D721Med (cell line): ENCODE data around the gene SLC1A2.

Experiments used
- DNase-seq: peaks from one replicate; pipeline ENCODE4 v3.0.0; 2011; ENCODE audit warnings: low spot score; ENCODE audit not compliant: insufficient read length
- FAIRE-seq: peaks from 2 replicates; lab custom pipeline; 2011; peaks lifted over from hg19 to GRCh38; lab: Jason Lieb, UNC
- TF ChIP-seq, protein P1 (sequence below): IDR thresholded peaks from 2 replicates; pipeline ENCODE4 v1.5.1; 2012; ENCODE audit warnings: mild to moderate bottlenecking, control low read depth; ENCODE audit not compliant: insufficient read depth; ENCODE audit errors: missing control alignments

Gene SLC1A2

DNA sequence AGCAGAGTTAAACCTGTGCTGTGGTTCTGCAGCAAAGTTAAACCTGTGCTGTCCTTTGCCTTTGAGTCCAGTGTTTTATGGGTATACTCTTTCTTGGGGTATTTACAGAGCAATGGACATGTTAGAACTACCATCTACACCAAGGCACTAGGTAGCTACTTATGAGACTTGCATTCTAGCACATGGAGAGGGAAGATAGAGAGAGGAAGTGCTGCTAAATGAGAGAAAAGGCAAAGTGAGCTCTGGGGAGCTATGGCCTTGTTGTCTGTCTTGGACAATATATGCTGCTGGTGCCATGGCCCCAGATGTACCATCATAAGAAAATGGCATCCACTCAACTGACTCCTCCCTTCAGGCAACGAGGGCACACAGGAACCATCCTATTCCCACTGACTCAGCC is 91.5 kb downstream of the SLC1A2 start:
- TF ChIP-seq, protein P1, sequence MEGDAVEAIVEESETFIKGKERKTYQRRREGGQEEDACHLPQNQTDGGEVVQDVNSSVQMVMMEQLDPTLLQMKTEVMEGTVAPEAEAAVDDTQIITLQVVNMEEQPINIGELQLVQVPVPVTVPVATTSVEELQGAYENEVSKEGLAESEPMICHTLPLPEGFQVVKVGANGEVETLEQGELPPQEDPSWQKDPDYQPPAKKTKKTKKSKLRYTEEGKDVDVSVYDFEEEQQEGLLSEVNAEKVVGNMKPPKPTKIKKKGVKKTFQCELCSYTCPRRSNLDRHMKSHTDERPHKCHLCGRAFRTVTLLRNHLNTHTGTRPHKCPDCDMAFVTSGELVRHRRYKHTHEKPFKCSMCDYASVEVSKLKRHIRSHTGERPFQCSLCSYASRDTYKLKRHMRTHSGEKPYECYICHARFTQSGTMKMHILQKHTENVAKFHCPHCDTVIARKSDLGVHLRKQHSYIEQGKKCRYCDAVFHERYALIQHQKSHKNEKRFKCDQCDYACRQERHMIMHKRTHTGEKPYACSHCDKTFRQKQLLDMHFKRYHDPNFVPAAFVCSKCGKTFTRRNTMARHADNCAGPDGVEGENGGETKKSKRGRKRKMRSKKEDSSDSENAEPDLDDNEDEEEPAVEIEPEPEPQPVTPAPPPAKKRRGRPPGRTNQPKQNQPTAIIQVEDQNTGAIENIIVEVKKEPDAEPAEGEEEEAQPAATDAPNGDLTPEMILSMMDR: no peak
- FAIRE-seq: no peak
- no peak for DNase-seq

- DNase-seq (no peak), FAIRE-seq (no peak)
- TF ChIP-seq, protein P1: no peak
Observed at GRCh38 chr11:35326266-35326879, 93.0 kb downstream of the SLC1A2 start.

DNA sequence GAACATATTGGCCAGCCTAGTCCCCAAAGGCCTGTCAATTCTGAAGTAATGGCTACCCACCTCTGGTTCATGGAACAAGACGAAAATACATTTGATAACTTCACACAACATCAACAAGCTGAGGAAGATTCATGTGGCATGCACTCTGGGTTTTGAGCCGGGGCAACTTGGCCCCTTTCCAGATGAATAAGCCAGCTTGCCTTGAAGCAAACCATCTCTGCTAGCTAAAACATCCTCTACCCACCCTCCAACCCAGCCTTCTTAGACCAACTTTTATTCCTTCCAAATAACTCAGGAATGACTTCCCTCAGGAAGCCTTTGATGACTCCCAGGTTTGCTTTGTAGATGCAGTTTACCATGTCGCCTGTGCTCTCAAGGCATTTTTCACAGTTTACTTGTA is 94.4 kb downstream of the SLC1A2 start:
- no peak for FAIRE-seq
- TF ChIP-seq, protein P1: no peak
- no peak for DNase-seq

GRCh38 chr11:35324183-35324886 is 95.0 kb downstream of the SLC1A2 start:
- no peak for DNase-seq
- TF ChIP-seq, protein P1: no peak
- no peak for FAIRE-seq

- FAIRE-seq (no peak), DNase-seq (no peak)
- TF ChIP-seq, protein P1: no peak
Observed at GRCh38 chr11:35323076-35323868, 96.1 kb downstream of the SLC1A2 start.

DNA sequence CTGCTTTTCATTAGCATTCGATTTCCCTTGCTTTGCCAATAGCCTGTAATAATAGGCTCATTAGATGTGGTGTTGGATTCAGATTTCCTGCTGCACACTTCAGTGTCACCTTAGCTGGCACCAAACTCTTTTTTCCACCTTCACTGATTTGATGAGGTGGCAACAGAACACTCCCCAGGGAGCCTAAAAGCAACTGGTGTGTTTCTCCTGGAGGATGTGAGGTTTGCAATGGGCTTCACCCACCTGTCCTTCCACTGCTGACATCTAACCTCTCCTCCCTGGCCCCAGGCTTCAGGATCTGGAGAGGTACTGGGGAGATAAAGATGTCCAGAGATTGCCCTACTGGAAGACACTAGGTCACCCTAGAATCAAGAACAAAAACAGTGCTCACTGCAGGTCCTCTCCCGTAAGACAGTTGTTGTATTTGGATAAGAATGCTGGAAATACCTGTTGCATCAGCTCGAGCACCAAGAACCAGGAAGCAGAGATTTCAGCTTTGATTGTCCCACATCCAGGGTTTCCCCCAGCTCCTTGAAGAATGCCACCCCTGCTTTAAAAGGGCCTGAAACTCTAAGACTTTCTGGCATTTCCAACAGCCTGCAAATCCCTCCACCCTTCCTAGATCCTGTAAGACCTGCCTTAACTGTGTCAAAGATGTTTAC is 96.9 kb downstream of the SLC1A2 start:
- no peak for FAIRE-seq
- TF ChIP-seq, protein P1: no peak
- DNase-seq: no peak
